Immature natural killer cell (primary cell): ENCODE data around the gene KCP. TPM values are rescaled to one million over a fixed set of nuclear protein-coding genes. Genes with fewer than 3 reads are reported as not detected.

Source experiments
- DNase-seq, 3 donors: peaks; one replicate each; pipeline ENCODE4 v3.0.0; 2022; ENCODE audit warnings: mixed read lengths in 1 of 3
- H3K27ac Mint-ChIP-seq, 6 donors: one replicate each; pipeline ENCODE4 v1.8.0; 2020; ENCODE audit warnings: mixed read lengths in 6 of 6, mild to moderate bottlenecking in 5 of 6, inconsistent platforms in 4 of 6, moderate library complexity in 3 of 6
- H3K27me3 Mint-ChIP-seq, 3 donors: one replicate each; pipeline ENCODE4 v1.8.0; 2020 to 2021; ENCODE audit warnings: low read depth in 3 of 3, mild to moderate bottlenecking in 3 of 3, mixed read lengths in 3 of 3, moderate library complexity in 3 of 3, inconsistent platforms in 1 of 3
- H3K36me3 Mint-ChIP-seq, 3 donors: one replicate each; pipeline ENCODE4 v1.8.0; 2020; ENCODE audit warnings: mixed read lengths in 3 of 3, inconsistent platforms in 2 of 3, mild to moderate bottlenecking in 2 of 3
- H3K4me1 Mint-ChIP-seq, 2 donors: one replicate each; pipeline ENCODE4 v1.8.0; 2020; ENCODE audit warnings: inconsistent platforms in 2 of 2, mild to moderate bottlenecking in 2 of 2, mixed read lengths in 2 of 2, moderate library complexity in 1 of 2
- H3K4me3 Mint-ChIP-seq, 5 donors: one replicate each; pipeline ENCODE4 v1.8.0; 2020; ENCODE audit warnings: mild to moderate bottlenecking in 5 of 5, mixed read lengths in 5 of 5, inconsistent platforms in 3 of 5, moderate library complexity in 3 of 5
- H3K9me3 Mint-ChIP-seq, 6 donors: one replicate each; pipeline ENCODE4 v1.8.0; 2020; ENCODE audit warnings: mild to moderate bottlenecking in 6 of 6, mixed read lengths in 6 of 6, inconsistent platforms in 4 of 6, moderate library complexity in 3 of 6
- polyA plus RNA-seq, 3 donors: library from polyadenylated mRNA; unstranded; fragments of 300-500 nt; fragmentation: Illumina TruSeq; gene quantifications; one replicate each; pipeline ENCODE4 v1.2.3, GENCODE V29; 2021

Gene KCP
- polyA plus RNA-seq, 3 donors from 2014 or later, result 0.16 TPM; not detected in 2

DNA sequence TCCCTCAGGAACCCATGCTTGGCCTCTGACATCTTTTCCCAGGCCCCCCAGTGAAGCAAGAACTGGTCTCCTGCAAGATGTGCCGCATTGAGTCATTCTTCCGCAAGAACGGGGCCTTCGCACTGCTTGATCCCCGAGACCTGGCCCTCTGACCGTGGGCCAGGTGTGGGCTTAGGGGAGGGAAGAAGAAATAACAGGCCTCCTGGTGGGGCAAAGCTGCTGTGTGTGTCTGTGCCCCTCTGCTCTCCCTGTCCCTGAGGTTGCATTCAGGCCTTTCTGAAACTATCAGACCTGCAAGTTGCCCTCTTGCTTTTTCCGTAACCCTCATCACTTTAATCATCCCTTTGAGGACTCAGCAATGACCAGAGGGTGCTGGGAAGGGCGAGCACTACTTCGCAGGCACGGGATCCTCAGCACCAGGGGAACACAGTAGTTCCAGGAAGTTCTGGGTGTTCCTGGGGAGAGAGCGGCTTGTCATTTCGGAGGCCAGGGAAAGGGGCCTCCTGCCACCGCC is 41.8 kb downstream of the KCP start:
- DNase-seq, result no peak
- Mint-ChIP-seq H3K4me1 (peaks cover 22 to 28% of the 10 kb centered on the region in 2 donors), H3K27me3 (peaks cover 0 to 2% (median 2%) of the 10 kb centered on the region in 3 donors)

DNA sequence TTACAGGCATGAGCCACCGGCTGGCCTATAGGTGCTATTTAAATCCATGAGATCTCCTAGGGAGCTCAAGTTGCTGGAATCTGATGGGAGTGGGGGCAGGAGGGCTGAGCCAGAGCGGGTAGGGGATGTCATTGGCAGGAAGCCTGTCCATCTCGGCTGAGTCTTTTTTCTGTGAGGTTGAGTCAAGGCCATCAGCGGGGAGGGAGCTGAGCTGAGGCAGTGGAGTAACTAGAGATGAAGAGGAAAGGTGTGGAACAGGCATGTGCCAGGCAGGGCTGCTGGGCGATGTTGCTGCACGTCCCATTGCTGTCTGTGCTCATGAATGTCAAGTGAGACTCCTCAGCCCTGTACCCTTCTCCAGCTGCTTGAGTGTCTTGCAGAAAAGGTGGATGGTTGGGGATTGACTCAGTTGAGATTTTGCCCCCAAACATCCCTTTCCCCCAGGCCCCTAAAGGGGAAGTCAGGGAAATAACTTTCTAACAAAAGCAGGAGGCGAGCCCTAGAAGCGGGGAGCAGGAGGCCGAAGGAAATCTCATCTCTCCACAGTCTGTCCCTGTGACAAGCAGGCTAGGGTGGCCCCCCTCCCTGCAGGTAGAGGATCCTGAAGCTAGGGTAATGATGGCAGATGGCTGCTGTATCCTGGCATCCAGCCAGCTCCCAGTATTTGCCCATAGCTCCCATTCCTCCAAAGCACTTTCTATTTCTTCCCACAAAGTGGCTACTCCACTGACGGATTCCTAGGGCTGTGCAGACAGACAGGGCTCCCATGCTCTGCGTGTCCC is 42.5 kb downstream of the KCP start:
- peak overlapping the region in 1 of 6 donors; percentile 19 for H3K27ac Mint-ChIP-seq

More for the DNA sequence above, 41.8 kb downstream of the KCP start:
- Mint-ChIP-seq H3K36me3 (peaks cover 0 to 8% (median 4%) of the 10 kb centered on the region in 3 donors), H3K4me3 (peak overlapping the region; percentile 63 to 67 (median 66)), H3K27ac (no peak overlapping the region), H3K9me3 (no peaks in the 10 kb centered on the region)

DNA sequence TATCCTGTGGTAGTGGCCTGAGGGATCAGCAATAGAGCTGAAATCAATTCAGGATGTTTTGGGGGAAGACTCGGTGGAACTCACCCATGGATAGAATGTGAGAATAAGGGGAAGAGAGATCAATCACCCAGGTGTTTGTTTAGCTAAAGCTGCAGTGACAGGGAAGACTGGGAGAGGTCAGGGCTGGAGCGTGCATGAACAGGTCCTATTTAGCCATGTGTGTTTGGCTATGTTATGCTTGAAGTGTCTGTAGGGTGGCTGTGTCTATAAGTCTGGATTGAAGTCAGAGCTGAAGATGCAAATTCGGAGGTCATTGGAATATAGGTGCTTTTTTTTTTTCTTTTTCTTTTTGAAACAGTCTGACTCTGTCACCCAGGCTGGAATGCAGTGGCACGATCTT is 43.3 kb downstream of the KCP start:
- Mint-ChIP-seq H3K4me3 (peak overlapping the region; percentile 1 to 33 (median 12)), H3K9me3 (no peaks in the 10 kb centered on the region), H3K36me3 (peaks cover 0 to 8% (median 4%) of the 10 kb centered on the region in 3 donors), H3K4me1 (peaks cover 36 to 39% of the 10 kb centered on the region in 2 donors), H3K27ac (no peak overlapping the region), H3K27me3 (peaks cover 6 to 8% (median 8%) of the 10 kb centered on the region in 3 donors)
- no peak for DNase-seq

More for the DNA sequence above, 42.5 kb downstream of the KCP start:
- H3K27me3 Mint-ChIP-seq, result peaks cover under 1 to 2% (median 2%) of the 10 kb centered on the region in 3 donors
- peaks cover 28 to 33% of the 10 kb centered on the region in 2 donors for H3K4me1 Mint-ChIP-seq
- peak overlapping the region; percentile 66 to 70 (median 67) for H3K4me3 Mint-ChIP-seq
- DNase-seq, result no peak
- peaks cover 0 to 8% (median 4%) of the 10 kb centered on the region in 3 donors for H3K36me3 Mint-ChIP-seq
- H3K9me3 Mint-ChIP-seq, result no peaks in the 10 kb centered on the region

DNA sequence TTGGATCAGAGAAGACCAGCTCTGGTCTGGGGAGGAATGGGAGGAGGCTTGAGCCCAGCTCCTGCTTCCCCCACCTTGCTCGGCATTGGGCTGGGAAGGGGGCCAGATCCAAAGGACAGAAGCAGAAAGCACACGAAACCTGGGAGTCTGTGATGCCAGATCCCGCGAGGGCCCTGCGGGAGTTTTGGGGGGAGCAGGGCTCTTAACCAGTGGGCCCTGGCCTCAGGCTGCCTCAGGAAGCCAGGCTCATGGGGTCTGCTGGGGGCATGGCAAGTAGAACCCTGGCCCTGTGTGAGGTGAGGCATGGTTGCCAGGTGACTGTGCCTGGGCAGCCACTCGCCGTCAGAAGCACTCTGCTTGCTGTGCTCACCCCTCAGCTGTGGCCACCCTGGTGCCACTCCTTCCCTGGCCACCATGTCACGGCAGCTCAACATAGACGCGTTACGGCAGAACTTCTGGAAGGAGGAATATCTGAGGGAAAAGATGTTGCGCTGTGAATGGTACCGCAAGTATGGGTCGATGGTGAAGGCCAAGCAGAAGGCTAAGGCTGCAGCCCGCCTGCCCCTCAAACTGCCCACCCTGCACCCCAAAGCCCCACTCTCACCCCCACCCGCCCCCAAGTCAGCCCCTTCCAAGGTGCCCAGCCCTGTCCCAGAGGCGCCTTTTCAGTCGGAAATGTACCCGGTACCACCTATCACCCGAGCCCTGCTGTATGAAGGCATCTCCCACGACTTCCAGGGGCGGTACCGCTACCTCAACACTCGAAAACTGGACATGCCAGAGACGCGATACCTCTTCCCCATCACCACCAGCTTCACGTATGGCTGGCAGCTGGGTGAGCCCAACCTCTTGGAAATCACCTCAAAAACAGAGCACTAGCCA is 44.3 kb downstream of the KCP start:
- H3K36me3 Mint-ChIP-seq, result peaks cover 0 to 8% (median 4%) of the 10 kb centered on the region in 3 donors
- peaks cover 6 to 10% (median 8%) of the 10 kb centered on the region in 3 donors for H3K27me3 Mint-ChIP-seq
- H3K4me3 Mint-ChIP-seq, result peak overlapping the region in 1 of 5 donors; percentile 33
- DNase-seq, result no peak
- no peaks in the 10 kb centered on the region for H3K9me3 Mint-ChIP-seq
- H3K27ac Mint-ChIP-seq, result no peak overlapping the region
- H3K4me1 Mint-ChIP-seq, result peaks cover 39 to 42% of the 10 kb centered on the region in 2 donors

DNA sequence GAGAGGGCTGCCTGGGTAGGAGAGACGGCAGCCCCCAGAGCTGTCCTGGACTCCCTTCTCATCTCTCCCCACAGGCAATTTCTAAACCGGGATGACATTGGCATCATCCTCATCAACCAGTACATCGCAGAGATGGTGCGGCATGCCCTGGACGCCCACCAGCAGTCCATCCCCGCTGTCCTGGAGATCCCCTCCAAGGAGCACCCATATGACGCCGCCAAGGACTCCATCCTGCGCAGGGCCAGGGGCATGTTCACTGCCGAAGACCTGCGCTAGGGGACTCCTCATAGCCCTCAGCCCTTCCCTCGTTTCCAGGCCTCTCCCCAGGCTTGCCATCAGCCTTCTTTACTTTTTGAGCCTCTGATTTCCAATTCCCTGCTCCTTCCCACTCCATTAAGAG is 45.2 kb downstream of the KCP start:
- Mint-ChIP-seq H3K4me3 (no peak overlapping the region), H3K4me1 (peaks cover 37 to 39% of the 10 kb centered on the region in 2 donors), H3K27ac (no peak overlapping the region), H3K36me3 (peaks cover 0 to 8% (median 4%) of the 10 kb centered on the region in 3 donors), H3K27me3 (peaks cover 6 to 10% (median 8%) of the 10 kb centered on the region in 3 donors), H3K9me3 (no peaks in the 10 kb centered on the region)
- DNase-seq, result no peak

DNA sequence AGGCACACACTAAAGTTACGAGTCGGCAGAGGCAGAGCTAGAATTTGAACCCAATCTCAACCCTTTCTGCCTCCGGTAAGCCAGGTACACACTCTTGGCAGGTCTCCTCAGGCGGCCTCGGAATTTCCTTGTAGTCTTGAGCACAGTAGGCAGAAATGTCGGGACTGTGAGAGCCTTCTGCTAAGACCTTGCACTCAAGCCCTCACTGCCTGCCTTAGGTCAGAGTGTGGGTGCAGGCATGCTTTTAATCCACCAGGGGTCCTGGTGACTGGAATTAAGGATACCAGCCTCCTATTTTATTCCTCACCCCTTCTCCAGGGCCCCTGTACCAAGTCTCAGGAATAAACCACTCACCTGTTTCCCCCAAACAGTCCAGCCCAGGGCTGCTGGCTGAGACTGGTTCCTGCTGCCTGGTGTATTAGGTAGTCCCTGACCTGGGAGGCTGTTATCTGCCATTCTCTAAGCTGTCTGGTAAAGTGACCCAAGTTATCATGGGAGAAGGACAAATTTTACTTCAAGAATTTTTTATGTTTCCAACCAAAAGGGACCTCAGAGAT is 47.0 kb downstream of the KCP start:
- Mint-ChIP-seq H3K4me1 (peaks cover 32 to 33% of the 10 kb centered on the region in 2 donors), H3K4me3 (peak overlapping the region; percentile 95 to 100 (median 99)), H3K9me3 (no peaks in the 10 kb centered on the region), H3K27me3 (peaks cover 6 to 10% (median 8%) of the 10 kb centered on the region in 3 donors), H3K27ac (peak overlapping the region; percentile 91 to 99 (median 96)), H3K36me3 (peaks cover 0 to 8% (median 4%) of the 10 kb centered on the region in 3 donors)
- DNase-seq, result peak; percentile 30 to 34 (median 33)

DNA sequence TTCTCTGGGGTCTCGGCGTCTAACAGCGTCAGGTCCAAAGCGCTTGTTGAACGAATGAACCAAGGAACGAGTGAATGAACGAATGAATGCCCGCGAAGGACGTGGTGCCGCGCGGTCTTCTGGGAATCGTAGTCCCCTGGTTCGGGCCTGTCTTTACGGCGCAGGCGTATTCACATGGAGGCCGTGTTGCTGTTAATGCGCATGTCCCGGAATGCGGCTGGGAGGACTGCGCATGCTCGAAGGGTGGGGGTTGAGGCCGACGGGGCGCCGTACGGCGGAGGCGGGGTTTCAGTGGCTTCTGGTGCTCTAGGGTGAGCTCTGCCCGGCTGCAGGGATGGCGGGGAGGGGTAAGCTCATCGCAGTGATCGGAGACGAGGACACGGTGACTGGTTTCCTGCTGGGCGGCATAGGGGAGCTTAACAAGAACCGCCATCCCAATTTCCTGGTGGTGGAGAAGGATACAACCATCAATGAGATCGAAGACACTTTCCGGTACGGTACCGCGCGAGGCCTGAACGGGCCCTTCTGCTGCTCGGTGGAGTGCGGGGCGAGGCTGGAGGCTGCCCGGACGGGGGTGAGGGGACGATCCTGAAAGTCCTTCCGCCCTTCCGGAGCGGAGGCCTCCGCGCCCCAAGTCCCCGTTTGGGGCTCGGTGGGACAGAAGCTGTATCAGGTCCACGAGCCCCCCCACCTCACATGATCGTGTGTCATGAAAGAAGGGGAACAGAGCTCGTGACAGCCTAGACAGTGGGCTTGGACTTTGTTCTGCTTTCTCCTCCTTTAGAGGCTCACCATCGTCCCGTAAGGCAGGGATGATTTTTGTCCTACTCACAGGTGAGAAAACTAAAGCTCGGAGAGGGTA is 47.7 kb downstream of the KCP start, which contains the start of gene ATP6V1F:
TSS of gene ATP6V1F (plus strand) at position 286 of the 862 bp plus-strand sequence. CDS start at position 335, 49 bp downstream.
- peak; percentile 99 to 100 (median 99) for DNase-seq
- Mint-ChIP-seq H3K4me1 (peaks cover 30 to 33% of the 10 kb centered on the region in 2 donors), H3K9me3 (no peaks in the 10 kb centered on the region), H3K4me3 (peak within 1 kb of the TSS; percentile 95 to 100 (median 99)), H3K36me3 (peaks cover 0 to 8% (median 4%) of the 10 kb centered on the region in 3 donors), H3K27me3 (peaks cover 6 to 9% (median 8%) of the 10 kb centered on the region in 3 donors), H3K27ac (peak within 1 kb of the TSS; percentile 91 to 99 (median 96))

DNA sequence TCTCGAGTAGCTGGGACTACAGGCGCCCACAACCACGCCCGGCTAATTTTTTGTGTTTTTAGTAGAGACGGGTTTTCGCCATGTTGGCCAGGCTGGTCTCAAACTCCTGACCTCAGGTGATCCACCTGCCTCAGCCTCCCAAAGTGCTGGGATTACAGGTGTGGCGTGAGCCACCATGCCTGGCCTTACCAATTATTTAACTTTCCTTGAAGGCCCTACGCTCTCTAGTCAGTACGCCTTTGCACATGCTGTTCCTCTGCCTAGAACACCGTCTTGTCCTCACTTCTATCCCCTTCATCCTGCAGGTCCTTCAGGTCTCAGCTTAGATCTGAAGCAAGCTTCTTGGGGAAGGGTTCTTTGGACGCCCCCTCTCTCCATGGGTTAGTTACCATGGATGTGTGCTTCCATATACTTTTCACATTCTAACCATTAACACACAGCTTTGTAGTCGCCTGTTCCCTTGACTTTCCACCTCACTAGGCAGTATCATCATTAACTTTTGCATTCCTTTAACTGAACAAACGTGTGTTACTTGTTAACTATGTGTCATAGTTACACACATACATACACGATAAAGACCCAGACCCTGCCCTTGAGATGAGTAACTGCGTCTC is 48.4 kb downstream of the KCP start:
- no peak for DNase-seq
- Mint-ChIP-seq H3K27ac (peak overlapping the region; percentile 91 to 99 (median 96)), H3K4me1 (peaks cover 29 to 33% of the 10 kb centered on the region in 2 donors), H3K36me3 (peaks cover 0 to 8% (median 4%) of the 10 kb centered on the region in 3 donors), H3K4me3 (peak overlapping the region; percentile 95 to 100 (median 99)), H3K9me3 (no peaks in the 10 kb centered on the region), H3K27me3 (peaks cover 5 to 10% (median 8%) of the 10 kb centered on the region in 3 donors)

DNA sequence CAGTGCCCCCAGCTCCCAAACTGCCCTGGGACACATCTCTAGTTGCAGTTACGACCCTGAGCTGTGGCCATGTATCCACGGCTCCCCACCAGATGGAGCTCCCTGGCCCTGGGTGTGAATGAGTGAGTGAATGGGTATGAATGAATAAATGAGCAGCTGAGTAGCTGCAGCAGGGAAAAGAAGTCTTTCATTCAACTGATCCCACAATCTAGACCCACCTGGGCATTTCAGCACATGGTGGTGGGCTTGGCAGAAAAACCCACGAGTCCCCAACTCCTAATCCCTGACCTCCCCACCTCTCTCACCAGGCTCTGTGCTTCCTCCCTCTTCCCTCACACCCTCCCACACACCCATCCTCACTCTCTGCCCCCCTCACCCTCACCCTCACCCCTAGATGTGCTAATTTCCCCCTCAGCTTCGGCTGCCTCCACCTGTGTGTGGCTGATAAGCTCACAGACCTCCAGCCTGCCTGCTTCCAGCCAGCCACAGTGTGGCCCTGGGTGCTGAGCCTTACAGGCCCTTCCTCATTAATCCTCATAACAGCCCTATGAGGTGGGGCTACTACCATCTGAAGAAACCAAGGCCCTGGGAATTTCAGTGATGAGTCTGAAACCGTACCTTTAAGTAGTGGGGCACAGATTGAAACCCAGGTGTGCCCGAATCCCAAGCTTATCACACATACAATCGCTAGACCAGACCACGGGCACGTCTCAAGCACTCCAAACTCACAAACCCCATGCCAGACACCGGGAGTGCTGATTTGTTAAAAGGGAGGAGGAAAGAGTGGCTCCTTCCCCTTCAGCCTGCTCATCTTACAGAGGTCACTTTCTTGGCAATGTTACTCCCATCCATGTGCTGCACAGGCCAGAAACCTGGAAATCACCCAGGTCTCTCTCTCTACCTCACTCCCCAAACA is 50.1 kb downstream of the KCP start:
- Mint-ChIP-seq H3K27ac (no peak overlapping the region), H3K27me3 (peaks cover 4 to 10% (median 8%) of the 10 kb centered on the region in 3 donors)

DNA sequence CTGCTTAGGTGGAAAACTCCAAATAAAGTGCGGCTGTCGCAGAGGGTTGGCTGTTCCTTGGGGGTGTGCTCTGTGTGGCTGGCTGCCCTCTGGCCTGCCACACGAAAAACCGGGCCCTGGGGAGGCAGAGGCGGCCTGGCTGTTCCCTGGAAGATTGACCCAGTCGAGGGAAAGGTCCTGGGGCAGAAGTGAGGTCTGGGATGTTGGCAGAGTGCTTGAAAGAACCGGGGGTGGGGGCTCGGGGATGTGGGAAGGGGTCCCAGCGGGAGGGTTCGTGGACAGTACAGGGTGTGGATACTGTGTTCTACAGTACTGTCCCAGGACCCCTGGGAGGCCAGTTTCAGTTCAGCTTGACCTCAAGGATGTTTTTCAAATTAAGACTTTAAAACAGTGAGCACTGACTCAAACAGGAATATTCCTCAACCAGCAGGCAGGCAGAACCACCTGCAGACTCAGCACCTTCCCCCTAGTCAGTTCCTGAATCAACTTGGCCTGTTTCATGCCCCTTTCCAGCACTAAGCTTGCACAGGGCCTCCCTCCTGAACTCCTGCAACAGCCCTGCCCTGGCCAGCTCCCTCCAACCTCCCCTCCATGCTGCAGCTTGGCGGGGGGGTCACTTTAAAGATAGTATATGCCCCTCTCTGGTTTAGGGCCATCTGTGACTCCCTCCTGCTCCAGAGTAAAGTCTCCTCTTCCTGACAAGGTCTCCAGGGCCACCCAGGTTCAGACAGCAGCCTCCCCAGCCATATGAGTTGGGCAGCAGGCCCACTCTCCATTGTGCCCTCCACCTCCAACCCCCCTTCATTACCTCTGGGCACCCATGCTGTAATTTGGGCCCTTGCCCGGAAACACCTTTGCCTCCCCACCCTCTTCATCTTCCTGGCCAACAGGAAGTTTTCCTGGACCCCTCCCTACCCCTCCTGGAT is 51.0 kb downstream of the KCP start:
- no peaks in the 10 kb centered on the region for H3K36me3 Mint-ChIP-seq
- H3K27ac Mint-ChIP-seq, result no peak overlapping the region
- DNase-seq, result no peak
- H3K4me3 Mint-ChIP-seq, result no peak overlapping the region
- H3K27me3 Mint-ChIP-seq, result peaks cover 4 to 10% (median 8%) of the 10 kb centered on the region in 3 donors
- H3K9me3 Mint-ChIP-seq, result no peaks in the 10 kb centered on the region
- H3K4me1 Mint-ChIP-seq, result peaks cover 17 to 23% of the 10 kb centered on the region in 2 donors

More for the DNA sequence above, 50.1 kb downstream of the KCP start:
- Mint-ChIP-seq H3K4me1 (peaks cover 23 to 32% of the 10 kb centered on the region in 2 donors), H3K4me3 (no peak overlapping the region), H3K9me3 (no peaks in the 10 kb centered on the region), H3K36me3 (peaks cover 0 to 4% (median 0%) of the 10 kb centered on the region in 3 donors)
- DNase-seq, result no peak
